AG09319 (cell line): ENCODE measurements around the gene JAG2.

Experiments
- DNase-seq: peaks from one replicate; pipeline ENCODE4 v3.0.0-alpha.2; 2010; ENCODE audit warnings: low read depth; ENCODE audit errors: extremely low read depth
- TF ChIP-seq, protein P1 (sequence below): IDR thresholded peaks from 2 replicates; pipeline ENCODE4 v1.5.1; 2011; ENCODE audit warnings: low read depth, mild to moderate bottlenecking, inconsistent platforms, low read length, moderate library complexity

The JAG2 gene

DNA sequence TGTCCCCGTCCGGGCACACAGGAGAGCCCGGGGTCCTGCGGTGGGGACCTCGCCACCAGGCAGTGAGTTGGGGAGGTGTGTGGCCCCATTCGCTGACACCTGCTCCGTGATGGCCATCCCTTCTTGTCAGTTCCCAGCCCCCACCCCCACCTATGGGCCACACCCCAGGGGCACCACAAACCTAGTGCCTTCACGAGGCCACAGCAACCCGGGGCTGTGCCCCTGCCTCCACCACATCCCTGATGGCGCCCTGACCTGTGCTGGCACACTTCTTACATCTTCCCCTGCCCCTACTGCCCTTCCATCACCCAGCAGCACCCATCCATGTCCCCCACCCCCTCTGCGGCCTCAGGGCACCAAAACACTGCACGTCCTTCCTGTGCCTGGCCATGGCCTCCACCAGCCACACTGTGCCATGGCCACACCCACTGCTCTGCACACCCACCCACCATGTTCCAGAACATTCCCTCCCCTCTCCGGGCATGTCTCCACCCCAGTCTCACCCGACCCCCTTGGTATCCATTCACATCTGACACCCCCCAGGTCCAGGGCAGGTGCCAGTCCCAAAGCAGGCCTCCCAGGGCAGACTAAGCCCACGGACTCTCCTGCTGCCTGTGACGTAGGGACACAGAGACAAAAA is 24.4 kb downstream of the JAG2 start:
- DNase-seq = no peak
- TF ChIP-seq, protein P1, sequence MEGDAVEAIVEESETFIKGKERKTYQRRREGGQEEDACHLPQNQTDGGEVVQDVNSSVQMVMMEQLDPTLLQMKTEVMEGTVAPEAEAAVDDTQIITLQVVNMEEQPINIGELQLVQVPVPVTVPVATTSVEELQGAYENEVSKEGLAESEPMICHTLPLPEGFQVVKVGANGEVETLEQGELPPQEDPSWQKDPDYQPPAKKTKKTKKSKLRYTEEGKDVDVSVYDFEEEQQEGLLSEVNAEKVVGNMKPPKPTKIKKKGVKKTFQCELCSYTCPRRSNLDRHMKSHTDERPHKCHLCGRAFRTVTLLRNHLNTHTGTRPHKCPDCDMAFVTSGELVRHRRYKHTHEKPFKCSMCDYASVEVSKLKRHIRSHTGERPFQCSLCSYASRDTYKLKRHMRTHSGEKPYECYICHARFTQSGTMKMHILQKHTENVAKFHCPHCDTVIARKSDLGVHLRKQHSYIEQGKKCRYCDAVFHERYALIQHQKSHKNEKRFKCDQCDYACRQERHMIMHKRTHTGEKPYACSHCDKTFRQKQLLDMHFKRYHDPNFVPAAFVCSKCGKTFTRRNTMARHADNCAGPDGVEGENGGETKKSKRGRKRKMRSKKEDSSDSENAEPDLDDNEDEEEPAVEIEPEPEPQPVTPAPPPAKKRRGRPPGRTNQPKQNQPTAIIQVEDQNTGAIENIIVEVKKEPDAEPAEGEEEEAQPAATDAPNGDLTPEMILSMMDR = no peak

DNA sequence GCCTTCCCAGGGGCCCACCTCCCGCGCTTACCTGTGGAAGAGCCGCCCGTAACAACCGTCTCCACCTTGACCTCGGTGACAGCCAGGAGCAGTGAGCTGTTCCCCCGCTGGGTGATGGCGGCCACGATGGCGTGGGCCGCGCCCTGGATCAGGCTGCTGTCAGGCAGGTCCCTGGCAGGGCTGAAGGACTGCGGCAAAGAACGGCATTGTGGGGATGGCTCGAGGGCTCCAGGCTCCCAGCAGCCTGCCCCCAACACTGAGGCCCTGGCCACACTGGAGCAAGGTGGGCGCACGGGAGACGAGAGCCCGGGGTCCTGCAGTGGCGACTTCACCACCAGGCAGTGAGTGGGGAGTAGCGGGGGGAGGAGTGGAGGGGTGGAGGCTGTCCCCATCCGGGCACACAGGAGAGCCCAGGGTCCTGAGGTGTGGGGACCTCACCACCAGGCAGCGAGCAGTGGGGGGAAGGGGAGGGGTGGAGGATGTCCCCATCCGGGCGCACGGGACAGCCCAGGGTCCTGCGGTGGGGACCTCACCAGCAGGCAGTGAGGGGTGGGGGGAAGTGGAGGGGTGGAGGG is 25.0 kb downstream of the JAG2 start:
- no peak for DNase-seq
- TF ChIP-seq, protein P1 = no peak

DNA sequence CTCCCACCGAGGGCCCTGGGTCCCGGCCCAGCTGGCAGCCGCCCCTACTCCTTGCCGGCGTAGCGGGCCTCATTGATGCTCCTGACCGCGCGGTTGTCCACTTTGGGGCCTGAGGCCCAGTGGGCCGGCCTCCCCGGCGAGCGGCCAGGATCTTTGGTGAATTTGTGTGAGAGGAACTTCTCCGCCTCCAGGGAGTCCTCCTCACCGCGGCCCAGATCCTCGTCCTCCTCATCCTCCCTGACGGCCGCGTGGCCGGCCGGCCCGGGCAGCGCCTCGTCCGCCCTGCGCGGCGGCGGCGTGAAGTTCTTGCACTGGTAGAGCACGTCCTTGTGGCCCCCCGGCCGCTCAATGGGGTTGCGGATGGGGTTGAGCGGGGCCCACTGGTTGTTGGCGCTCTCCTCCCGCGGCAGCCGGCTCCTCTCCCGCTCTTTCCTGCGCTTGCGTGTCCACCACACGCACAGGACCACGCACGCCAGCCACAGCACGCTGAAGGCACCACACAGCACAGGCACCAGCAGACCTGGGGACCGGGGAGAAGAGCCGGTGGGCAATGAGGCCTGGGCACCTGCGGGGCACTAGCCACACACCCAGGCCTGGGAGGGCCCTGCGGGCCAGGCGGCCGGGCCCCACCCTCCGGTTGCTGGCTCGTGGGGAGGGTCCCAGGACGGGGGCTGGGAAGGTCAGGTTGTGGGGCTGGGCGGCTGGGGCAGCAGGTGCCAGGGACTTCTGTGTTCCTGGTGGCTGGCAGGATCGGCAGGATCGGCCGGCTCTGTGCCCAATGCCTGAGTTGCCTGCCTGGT is 25.7 kb downstream of the JAG2 start:
- TF ChIP-seq, protein P1 = no peak

DNA sequence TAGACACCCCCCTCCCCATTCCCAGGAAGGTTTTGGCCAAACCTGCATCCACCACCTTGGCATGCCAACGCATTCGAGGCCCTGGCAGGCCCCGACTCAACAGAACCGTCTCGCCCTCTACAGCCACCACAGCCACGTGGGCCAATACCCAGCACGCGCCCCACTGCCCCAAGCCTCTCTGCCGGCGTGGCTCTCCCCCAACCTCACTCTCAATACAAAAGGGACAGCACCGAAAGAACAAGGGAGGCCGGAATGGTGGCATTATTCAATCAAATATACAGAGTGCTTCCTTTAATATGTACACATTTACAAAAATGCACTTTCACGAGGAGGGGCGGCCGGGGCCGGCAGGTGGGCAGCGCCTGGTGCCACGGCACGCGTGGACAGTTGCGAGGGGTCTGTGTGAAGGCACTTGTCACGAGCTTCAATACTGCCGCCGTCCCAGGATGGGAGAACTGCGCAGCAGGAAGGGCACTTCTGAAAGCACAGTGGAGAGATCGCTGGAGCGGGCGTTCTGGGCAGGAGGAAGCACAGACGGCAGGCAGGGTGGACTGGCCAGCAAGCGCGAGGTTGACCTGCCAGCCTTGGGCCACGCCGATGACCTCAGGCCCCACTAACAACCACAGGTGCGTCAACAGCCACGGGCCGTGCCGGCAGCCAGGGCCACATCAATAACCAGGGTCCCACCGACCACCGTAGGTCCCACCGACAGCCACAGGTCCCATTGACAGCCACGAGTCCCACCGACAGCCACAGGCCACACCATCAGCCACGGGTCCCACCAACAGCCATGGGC is 26.9 kb downstream of the JAG2 start:
- TF ChIP-seq, protein P1 = no peak
- DNase-seq = no peak

More for the DNA sequence above, 25.7 kb downstream of the JAG2 start:
- no peak for DNase-seq

DNA sequence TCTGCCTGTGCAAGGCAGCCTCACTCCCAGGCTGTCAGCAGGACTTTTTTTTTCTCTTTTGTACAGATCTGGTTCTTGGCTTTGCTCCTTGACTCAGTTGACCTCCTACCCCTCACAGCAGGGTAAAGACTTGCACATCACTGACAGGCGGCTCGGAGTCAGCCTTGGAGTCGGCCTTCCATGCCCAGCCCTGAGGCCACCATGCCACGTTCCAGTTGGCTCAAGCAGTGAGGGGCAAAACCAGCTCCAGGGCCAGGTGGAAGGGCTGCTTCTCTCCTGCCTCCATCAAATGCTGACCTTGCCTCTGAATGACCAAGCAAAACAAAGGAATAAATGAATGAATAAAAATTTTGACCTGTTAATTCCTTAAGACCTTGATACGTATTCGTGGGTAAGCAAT is 27.6 kb downstream of the JAG2 start:
- no peak for DNase-seq
- TF ChIP-seq, protein P1 = no peak

DNA sequence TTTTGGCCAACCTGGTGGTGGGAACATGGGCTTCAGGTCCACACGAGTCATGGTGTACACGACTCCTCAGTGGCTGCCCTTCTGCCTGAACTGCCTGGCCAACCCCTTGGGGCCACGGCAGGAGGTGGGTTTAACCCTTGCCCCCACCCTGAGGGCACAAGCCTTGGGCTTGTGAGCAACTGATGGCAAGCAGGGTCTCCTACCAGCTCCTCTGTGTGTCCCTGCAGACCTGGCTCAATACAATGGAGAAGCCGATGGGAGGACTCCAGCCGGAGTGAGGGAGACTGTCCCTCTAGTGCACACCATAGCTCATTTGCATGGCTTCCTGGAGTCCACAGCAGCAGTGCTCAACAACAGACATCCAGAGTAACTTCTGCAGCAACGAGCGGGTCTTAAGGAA is 28.0 kb downstream of the JAG2 start:
- TF ChIP-seq, protein P1 = no peak

More for the DNA sequence above, 28.0 kb downstream of the JAG2 start:
- no peak for DNase-seq
